Gastroesophageal sphincter (tissue), 4 donors: ENCODE measurements around the gene ZBTB20. TPM values are rescaled to one million over a fixed set of nuclear protein-coding genes. Genes with fewer than 3 reads are reported as not detected.

Source experiments
- ATAC-seq: fragments of 150-250 bp; one replicate; pipeline ENCODE4 v1.9.1; 2016; ENCODE audit warnings: mild to moderate bottlenecking, moderate library complexity
- H3K27ac ChIP-seq, 4 donors: fragments of 200-600 bp; sonication (generic) in 3 of 4; 1 replicate in 3 of 4; 2 replicates in 1 of 4; pipeline ENCODE4 v1.5.1; 2016 to 2019
- H3K27me3 ChIP-seq: fragments of 200-600 bp; sonication (generic); one replicate; pipeline ENCODE4 v1.5.1; 2019
- H3K36me3 ChIP-seq, 2 donors: fragments of 200-600 bp; sonication (generic); one replicate each; pipeline ENCODE4 v1.5.1; 2019; ENCODE audit warnings: control low read depth in 1 of 2
- H3K4me1 ChIP-seq, 3 donors: fragments of 200-600 bp; sonication (generic); 1 replicate in 2 of 3; 2 replicates in 1 of 3; pipeline ENCODE4 v1.5.1; 2016 to 2019; ENCODE audit warnings: control low read depth in 2 of 3
- H3K4me3 ChIP-seq, 2 donors: fragments of 200-600 bp; sonication (generic); one replicate each; pipeline ENCODE4 v1.5.1; 2019; ENCODE audit warnings: mild to moderate bottlenecking in 1 of 2, moderate library complexity in 1 of 2
- H3K9me3 ChIP-seq, 3 donors: fragments of 200-600 bp; sonication (generic); one replicate each; pipeline ENCODE4 v1.5.1; 2017 to 2019; ENCODE audit warnings: control low read depth in 2 of 3
- CTCF ChIP-seq, 4 experiments: fragments of 200-600 bp in 2 of 4; fragments of 450-650 bp in 2 of 4; sonication (generic) in 1 of 4; IDR thresholded peaks; one replicate each; pipeline ENCODE4 v1.5.1; 2017 to 2019; ENCODE audit warnings: antibody characterized with exemption in 4 of 4, mild to moderate bottlenecking in 2 of 4, moderate library complexity in 2 of 4
- EP300 ChIP-seq: sonication (generic); formaldehyde crosslinking; IDR thresholded peaks from one replicate; pipeline ENCODE4 v1.6.1; 2017; ENCODE audit warnings: antibody characterized with exemption, mild to moderate bottlenecking
- POLR2A ChIP-seq, 2 donors: fragments of 450-650 bp; IDR thresholded peaks; one replicate each; pipeline ENCODE4 v1.6.1; 2017; ENCODE audit warnings: antibody characterized with exemption in 2 of 2, mild to moderate bottlenecking in 2 of 2, moderate library complexity in 1 of 2
- POLR2AphosphoS5 ChIP-seq: sonication (generic); formaldehyde crosslinking; IDR thresholded peaks from one replicate; pipeline ENCODE4 v1.6.1; 2017; ENCODE audit warnings: antibody characterized with exemption
- WGBS, 2 donors: methylation state at CpG; one replicate each; pipeline ENCODE4 v1.1.5; 2018; ENCODE audit warnings: low coverage in 1 of 2; 5-methylcytosine and 5-hydroxymethylcytosine counted together
- total RNA-seq, 4 donors: library from RNA; depleted of rRNA; stranded (reverse); fragments of >200 nt; gene quantifications; one replicate each; pipeline ENCODE4 v1.1.0, GENCODE V29; 2016

ZBTB20 gene
- total RNA-seq, 4 donors from 2014 or later, result 53.1 to 113 (median 98.4) TPM

- Histone ChIP-seq H3K4me3 (no peak overlapping the region), H3K27ac (no peak overlapping the region), H3K27me3 (no peaks in the 10 kb centered on the region), H3K36me3 (no peaks in the 10 kb centered on the region), H3K9me3 (no peaks in the 10 kb centered on the region), H3K4me1 (peaks cover 8 to 46% (median 11%) of the 10 kb centered on the region in 3 donors)
- 23 to 78% methylated on average over 1 of the region's 1 CpG for WGBS, 2 donors
- ATAC-seq, result no peak
- TF ChIP-seq POLR2A (IDR thresholded peaks at IDR 0.05) (no peak), EP300 (no peak), CTCF (IDR thresholded peaks at IDR 0.05) (no peak), POLR2AphosphoS5 (no peak)
Measured at GRCh38 chr3:114850898-114851297, 296.2 kb downstream of the ZBTB20 start.

GRCh38 chr3:114848643-114849350 is 298.3 kb downstream of the ZBTB20 start:
- H3K27me3 ChIP-seq, result no peaks in the 10 kb centered on the region
- peaks cover 8 to 45% (median 11%) of the 10 kb centered on the region in 3 donors for H3K4me1 ChIP-seq
- 53% methylated on average over 2 of the region's 3 CpGs; no CpG with 5 or more reads in 1 of the 2 donors for WGBS, 2 donors
- ATAC-seq, result no peak
- H3K36me3 ChIP-seq, result no peaks in the 10 kb centered on the region
- H3K27ac ChIP-seq, result peak overlapping the region in 3 of 4 donors; percentile 56 to 74 (median 67)
- no peaks in the 10 kb centered on the region for H3K9me3 ChIP-seq
- TF ChIP-seq POLR2A (IDR thresholded peaks at IDR 0.05) (no peak), CTCF (IDR thresholded peaks at IDR 0.05) (no peak), EP300 (no peak), POLR2AphosphoS5 (no peak)
- H3K4me3 ChIP-seq, result no peak overlapping the region

- peak overlapping the region in 3 of 4 donors; percentile 56 to 74 (median 67) for H3K27ac ChIP-seq
- H3K9me3 ChIP-seq, result no peaks in the 10 kb centered on the region
- no peak for TF ChIP-seq CTCF (IDR thresholded peaks at IDR 0.05)
- peaks cover 8 to 45% (median 11%) of the 10 kb centered on the region in 3 donors for H3K4me1 ChIP-seq
- H3K27me3 ChIP-seq, result no peaks in the 10 kb centered on the region
- 52 to 75% methylated on average over 5 of the region's 7 CpGs for WGBS, 2 donors
- H3K36me3 ChIP-seq, result no peaks in the 10 kb centered on the region
- no peak for ATAC-seq
- H3K4me3 ChIP-seq, result no peak overlapping the region
Measured at GRCh38 chr3:114848082-114848481, 299.0 kb downstream of the ZBTB20 start.

GRCh38 chr3:114847564-114847963 is 299.5 kb downstream of the ZBTB20 start:
- H3K4me3 ChIP-seq, result no peak overlapping the region
- H3K27ac ChIP-seq, result peak overlapping the region; percentile 56 to 78 (median 70)
- no peaks in the 10 kb centered on the region for H3K36me3 ChIP-seq
- 49 to 78% methylated on average over 2 of the region's 2 CpGs for WGBS, 2 donors
- ATAC-seq, result no peak
- TF ChIP-seq POLR2A (IDR thresholded peaks at IDR 0.05) (no peak), CTCF (IDR thresholded peaks at IDR 0.05) (no peak), POLR2AphosphoS5 (no peak), EP300 (no peak)
- H3K9me3 ChIP-seq, result no peaks in the 10 kb centered on the region
- no peaks in the 10 kb centered on the region for H3K27me3 ChIP-seq
- peaks cover 8 to 45% (median 11%) of the 10 kb centered on the region in 3 donors for H3K4me1 ChIP-seq

- ATAC-seq, result peak; percentile 53
- H3K27me3 ChIP-seq, result no peaks in the 10 kb centered on the region
- H3K4me1 ChIP-seq, result peaks cover 8 to 45% (median 11%) of the 10 kb centered on the region in 3 donors
- H3K27ac ChIP-seq, result peak overlapping the region; percentile 38 to 78 (median 70)
- no peak overlapping the region for H3K4me3 ChIP-seq
- TF ChIP-seq CTCF (IDR thresholded peaks at IDR 0.05), result no peak
- peak; percentile 60 for TF ChIP-seq POLR2AphosphoS5
- no peaks in the 10 kb centered on the region for H3K36me3 ChIP-seq
- WGBS, 2 donors, result 0 to 34% methylated on average over 1 to 3 of the region's 3 CpGs
- no peaks in the 10 kb centered on the region for H3K9me3 ChIP-seq
Measured at GRCh38 chr3:114846779-114847178, 300.3 kb downstream of the ZBTB20 start.
